IPS-11a (cell line): ENCODE results near the gene AFTPH.

Source experiments
- H3K4me3 ChIP-seq: one replicate; pipeline ENCODE4 v1.5.1; 2013; ENCODE audit warnings: low read depth, low read length, control low read depth

AFTPH gene

GRCh38 chr2:64609227-64609941, 85.3 kb downstream of the AFTPH start:
- H3K4me3 ChIP-seq: peak overlapping the region; percentile 21

- H3K4me3 ChIP-seq: no peak overlapping the region
Observed at GRCh38 chr2:64609942-64610281, 85.8 kb downstream of the AFTPH start.

- H3K4me3 ChIP-seq: no peak overlapping the region
Observed at GRCh38 chr2:64610316-64610855, 86.3 kb downstream of the AFTPH start.

GRCh38 chr2:64612575-64613195, 88.6 kb downstream of the AFTPH start:
- H3K4me3 ChIP-seq: no peak overlapping the region

- no peak overlapping the region for H3K4me3 ChIP-seq
Observed at GRCh38 chr2:64613276-64613675, 89.1 kb downstream of the AFTPH start.

- no peak overlapping the region for H3K4me3 ChIP-seq
Observed at GRCh38 chr2:64615192-64615763, 91.2 kb downstream of the AFTPH start.

GRCh38 chr2:64615844-64616536, 91.9 kb downstream of the AFTPH start:
- H3K4me3 ChIP-seq: no peak overlapping the region

GRCh38 chr2:64617631-64618151, 93.6 kb downstream of the AFTPH start:
- no peak overlapping the region for H3K4me3 ChIP-seq

GRCh38 chr2:64620661-64621060, 96.5 kb downstream of the AFTPH start:
- no peak overlapping the region for H3K4me3 ChIP-seq

GRCh38 chr2:64622443-64623241, 98.5 kb downstream of the AFTPH start:
- H3K4me3 ChIP-seq: no peak overlapping the region

GRCh38 chr2:64623242-64623850, 99.2 kb downstream of the AFTPH start:
- no peak overlapping the region for H3K4me3 ChIP-seq

- no peak overlapping the region for H3K4me3 ChIP-seq
Observed at GRCh38 chr2:64624108-64624610, 100.0 kb downstream of the AFTPH start.

GRCh38 chr2:64624862-64625261, 100.7 kb downstream of the AFTPH start:
- H3K4me3 ChIP-seq: no peak overlapping the region

GRCh38 chr2:64625299-64626145, 101.4 kb downstream of the AFTPH start:
- H3K4me3 ChIP-seq: no peak overlapping the region

- H3K4me3 ChIP-seq: no peak overlapping the region
Observed at GRCh38 chr2:64626146-64626809, 102.2 kb downstream of the AFTPH start.

- no peak overlapping the region for H3K4me3 ChIP-seq
Observed at GRCh38 chr2:64626963-64627760, 103.0 kb downstream of the AFTPH start.
